Measurements from ENCODE around the gene EIF3F.

DNA sequence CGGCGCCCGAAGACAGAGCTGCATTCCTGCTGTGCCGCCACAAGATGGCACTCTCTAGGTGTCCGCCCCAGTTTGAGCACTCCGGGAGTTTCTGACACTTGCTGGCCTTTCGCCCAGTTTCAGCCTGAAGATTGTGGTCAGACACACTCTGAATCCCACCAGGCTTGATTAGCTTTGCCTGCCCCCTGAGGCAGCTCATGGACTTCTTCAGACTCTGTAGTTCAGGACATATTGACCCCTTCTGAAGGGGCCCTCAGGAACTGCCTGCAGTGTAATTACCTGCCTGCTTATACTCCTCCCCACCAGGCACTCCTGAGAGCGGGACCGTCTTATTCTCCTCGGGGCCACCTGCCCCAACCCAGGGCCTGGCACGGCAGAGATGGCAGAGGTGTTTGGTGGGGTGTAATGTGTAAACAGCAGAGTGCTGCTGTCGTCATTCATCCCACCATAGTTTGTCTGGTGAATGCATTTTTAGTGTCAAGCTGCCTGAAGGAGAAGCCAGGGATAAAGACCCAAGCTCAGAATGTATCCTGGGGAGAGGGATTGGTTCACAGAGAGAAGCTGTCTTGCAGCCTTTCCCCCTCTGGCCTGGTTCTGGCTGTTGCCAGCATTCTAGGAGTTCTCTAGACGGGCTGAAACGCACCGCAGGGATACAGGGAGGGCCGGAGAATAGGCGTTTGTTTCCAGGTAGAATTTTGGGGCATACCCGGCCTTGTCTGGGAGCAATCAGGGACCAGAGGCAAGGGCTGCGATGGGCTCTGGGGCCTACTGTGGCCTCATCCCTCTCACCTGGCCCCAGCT is 46.4 kb downstream of the EIF3F start:
- TF ChIP-seq EZH2 (IDR thresholded peaks at IDR 0.05; ENCODE audit: borderline replicate concordance, low read depth, low read length, severe bottlenecking) (no peak), POLR2A (IDR thresholded peaks at IDR 0.05; ENCODE audit: low read depth, low read length) (no peak), FOS (IDR thresholded peaks at IDR 0.05; ENCODE audit: borderline replicate concordance, insufficient read depth, low read length) (no peak), POLR2AphosphoS5 (IDR thresholded peaks at IDR 0.05; ENCODE audit: insufficient read depth, low read depth, low read length) (no peak), MYC (IDR thresholded peaks at IDR 0.05; ENCODE audit: low read depth, low read length) (no peak), JUN (IDR thresholded peaks at IDR 0.05; ENCODE audit: borderline replicate concordance, insufficient read depth, insufficient read length, low read depth) (no peak), GATA2 (IDR thresholded peaks at IDR 0.05; ENCODE audit: insufficient read depth, insufficient read length, low read depth, low read length) (no peak)
- TF ChIP-seq, protein P1, sequence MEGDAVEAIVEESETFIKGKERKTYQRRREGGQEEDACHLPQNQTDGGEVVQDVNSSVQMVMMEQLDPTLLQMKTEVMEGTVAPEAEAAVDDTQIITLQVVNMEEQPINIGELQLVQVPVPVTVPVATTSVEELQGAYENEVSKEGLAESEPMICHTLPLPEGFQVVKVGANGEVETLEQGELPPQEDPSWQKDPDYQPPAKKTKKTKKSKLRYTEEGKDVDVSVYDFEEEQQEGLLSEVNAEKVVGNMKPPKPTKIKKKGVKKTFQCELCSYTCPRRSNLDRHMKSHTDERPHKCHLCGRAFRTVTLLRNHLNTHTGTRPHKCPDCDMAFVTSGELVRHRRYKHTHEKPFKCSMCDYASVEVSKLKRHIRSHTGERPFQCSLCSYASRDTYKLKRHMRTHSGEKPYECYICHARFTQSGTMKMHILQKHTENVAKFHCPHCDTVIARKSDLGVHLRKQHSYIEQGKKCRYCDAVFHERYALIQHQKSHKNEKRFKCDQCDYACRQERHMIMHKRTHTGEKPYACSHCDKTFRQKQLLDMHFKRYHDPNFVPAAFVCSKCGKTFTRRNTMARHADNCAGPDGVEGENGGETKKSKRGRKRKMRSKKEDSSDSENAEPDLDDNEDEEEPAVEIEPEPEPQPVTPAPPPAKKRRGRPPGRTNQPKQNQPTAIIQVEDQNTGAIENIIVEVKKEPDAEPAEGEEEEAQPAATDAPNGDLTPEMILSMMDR (IDR thresholded peaks at IDR 0.05; ENCODE audit: extremely low read depth in 1 of 2, insufficient read depth in 1 of 2, low read depth in 1 of 2, low read length in 2 of 2), result peak; percentile 83 to 92
- TF ChIP-seq, protein P2, sequence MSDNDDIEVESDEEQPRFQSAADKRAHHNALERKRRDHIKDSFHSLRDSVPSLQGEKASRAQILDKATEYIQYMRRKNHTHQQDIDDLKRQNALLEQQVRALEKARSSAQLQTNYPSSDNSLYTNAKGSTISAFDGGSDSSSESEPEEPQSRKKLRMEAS (IDR thresholded peaks at IDR 0.05; ENCODE audit: insufficient read depth, insufficient read length), result no peak
